Spinal cord (tissue), 10 donors: ENCODE results near the gene XXYLT1. TPM values are rescaled to one million over a fixed set of nuclear protein-coding genes. Genes with fewer than 3 reads are reported as not detected.
"Not testable (repeated sequence)": the region's sequence is repeated elsewhere in the genome, so short reads cannot be mapped to it uniquely, and the experiment has no call there.

Experiments used
- DNase-seq, 6 donors: peaks; one replicate each; pipeline versions ENCODE4 v3.0.0 to v3.0.0-alpha.2; 2013 to 2015; ENCODE audit warnings: low spot score in 6 of 6, low read depth in 4 of 6
- H3K27ac ChIP-seq: one replicate; pipeline ENCODE4 v1.5.1; 2013; ENCODE audit warnings: low read depth, low read length, control low read depth
- H3K27me3 ChIP-seq: one replicate; pipeline ENCODE4 v1.6.1; 2013; ENCODE audit warnings: low read length; ENCODE audit not compliant: control insufficient read depth, insufficient read depth
- H3K36me3 ChIP-seq: one replicate; pipeline ENCODE4 v1.6.1; 2013; ENCODE audit warnings: low read length; ENCODE audit not compliant: control insufficient read depth, insufficient read depth
- H3K4me1 ChIP-seq: one replicate; pipeline ENCODE4 v1.6.1; 2013; ENCODE audit warnings: low read length; ENCODE audit not compliant: control insufficient read depth, insufficient read depth
- H3K4me3 ChIP-seq: one replicate; pipeline ENCODE4 v1.5.1; 2013; ENCODE audit warnings: low read depth, low read length, control low read depth
- H3K9me3 ChIP-seq: one replicate; pipeline ENCODE4 v1.6.1; 2013; ENCODE audit warnings: low read length; ENCODE audit not compliant: control insufficient read depth, insufficient read depth
- WGBS: methylation state at CpG from one replicate; pipeline ENCODE4 v1.1.5; 2013; ENCODE audit warnings: missing lambda C conversion rate; ENCODE audit not compliant: insufficient coverage; 5-methylcytosine and 5-hydroxymethylcytosine counted together
- polyA plus RNA-seq, 2 donors: library from polyadenylated mRNA; unstranded; fragments of 120-200 nt; gene quantifications; one replicate each; pipeline ENCODE4 v1.2.1, GENCODE V29; 2013; ENCODE audit not compliant: insufficient read length in 2 of 2
- total RNA-seq, 2 donors: library from RNA; depleted of rRNA in 1 of 2; stranded (reverse); fragments of 120-200 nt in 1 of 2; fragments of >200 nt in 1 of 2; gene quantifications; one replicate each; pipeline versions ENCODE4 v1.2.3 to v1.2.4, GENCODE V29; 2013 to 2014
- donor health status: healthy.

The XXYLT1 gene
- total and polyA plus RNA-seq, 4 donors = 28.0 to 47.9 (median 37.5) TPM

- H3K27ac ChIP-seq = peak overlapping the region; percentile 42
- H3K27me3 ChIP-seq = no peaks in the 10 kb centered on the region
- H3K4me3 ChIP-seq = no peak overlapping the region
- peaks cover 25% of the 10 kb centered on the region for H3K36me3 ChIP-seq
- DNase-seq = peak in 1 of 6 donors; percentile 54
- H3K9me3 ChIP-seq = no peaks in the 10 kb centered on the region
- peaks cover 22% of the 10 kb centered on the region for H3K4me1 ChIP-seq
- WGBS = 87% methylated on average over 13 of the region's 14 CpGs
Measured at GRCh38 chr3:195113536-195114425, 157.2 kb downstream of the XXYLT1 start.

DNA sequence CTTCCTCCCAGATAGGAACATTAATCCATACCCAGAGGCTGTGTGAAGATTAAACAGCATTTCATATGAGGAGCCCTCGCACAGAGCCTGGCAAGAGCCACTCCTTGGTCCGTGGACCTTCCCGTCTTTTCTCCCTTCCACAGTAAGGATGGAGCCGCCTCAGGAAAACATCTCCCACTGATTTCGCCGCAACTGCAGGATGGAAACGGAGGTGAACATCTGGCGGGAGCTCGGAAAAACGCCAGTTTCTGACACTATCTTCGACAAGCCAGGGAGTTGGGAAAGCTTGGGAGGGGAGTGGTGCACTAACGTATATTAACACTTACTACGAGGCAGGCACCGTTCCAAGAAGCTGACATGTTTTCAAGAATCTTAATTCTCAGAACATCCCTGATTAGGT is 157.9 kb downstream of the XXYLT1 start:
- Histone ChIP-seq H3K27me3 (no peaks in the 10 kb centered on the region), H3K27ac (peak overlapping the region; percentile 42), H3K9me3 (no peaks in the 10 kb centered on the region), H3K4me3 (no peak overlapping the region), H3K36me3 (peaks cover 22% of the 10 kb centered on the region), H3K4me1 (peaks cover 15% of the 10 kb centered on the region)
- DNase-seq = peak in 2 of 6 donors; percentile 61 to 71
- WGBS = 86% methylated on average over 4 of the region's 14 CpGs

GRCh38 chr3:195112361-195112791 is 158.6 kb downstream of the XXYLT1 start:
- Histone ChIP-seq H3K27me3 (no peaks in the 10 kb centered on the region), H3K4me1 (peaks cover 15% of the 10 kb centered on the region), H3K4me3 (no peak overlapping the region), H3K27ac (no peak overlapping the region), H3K36me3 (peaks cover 22% of the 10 kb centered on the region), H3K9me3 (no peaks in the 10 kb centered on the region)
- DNase-seq = no peak
- WGBS = 82% methylated on average over 9 of the region's 22 CpGs

DNA sequence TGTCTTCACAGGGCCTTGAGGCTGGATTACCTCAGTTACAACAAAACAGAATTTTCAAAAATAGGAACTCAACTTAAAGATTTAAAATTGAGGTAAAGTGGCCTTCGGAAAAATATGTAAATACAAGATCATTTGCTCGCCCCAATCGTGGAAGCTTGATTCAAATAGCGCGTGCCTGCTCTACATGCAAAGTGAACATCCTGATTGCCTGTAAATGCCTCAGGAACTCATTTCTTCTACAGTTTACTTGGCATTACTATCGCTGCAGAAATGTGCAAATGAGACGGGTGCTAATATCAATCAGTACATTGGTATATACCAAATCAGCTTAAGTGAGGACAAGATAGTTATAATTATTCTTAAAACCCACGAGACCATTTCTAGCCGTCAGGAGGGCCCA is 159.2 kb downstream of the XXYLT1 start:
- WGBS = 61% methylated on average over 5 of the region's 9 CpGs
- peaks cover 16% of the 10 kb centered on the region for H3K4me1 ChIP-seq
- no peak overlapping the region for H3K4me3 ChIP-seq
- peak in 1 of 6 donors; percentile 63 for DNase-seq
- H3K27me3 ChIP-seq = no peaks in the 10 kb centered on the region
- no peaks in the 10 kb centered on the region for H3K9me3 ChIP-seq
- peaks cover 22% of the 10 kb centered on the region for H3K36me3 ChIP-seq
- H3K27ac ChIP-seq = no peak overlapping the region

- no peaks in the 10 kb centered on the region for H3K27me3 ChIP-seq
- peaks cover 22% of the 10 kb centered on the region for H3K36me3 ChIP-seq
- H3K27ac ChIP-seq = peak overlapping the region; percentile 62
- H3K4me1 ChIP-seq = peaks cover 21% of the 10 kb centered on the region
- no peaks in the 10 kb centered on the region for H3K9me3 ChIP-seq
- DNase-seq = no peak
- 67% methylated on average over 8 of the region's 9 CpGs for WGBS
- no peak overlapping the region for H3K4me3 ChIP-seq
Measured at GRCh38 chr3:195111319-195111705, 159.6 kb downstream of the XXYLT1 start.

- Histone ChIP-seq H3K27ac (peak overlapping the region; percentile 62), H3K27me3 (no peaks in the 10 kb centered on the region), H3K4me3 (no peak overlapping the region), H3K36me3 (peaks cover 22% of the 10 kb centered on the region), H3K4me1 (peaks cover 24% of the 10 kb centered on the region), H3K9me3 (no peaks in the 10 kb centered on the region)
- DNase-seq = peak in 1 of 6 donors; percentile 48
- 76% methylated on average over 12 of the region's 14 CpGs for WGBS
Measured at GRCh38 chr3:195110647-195111318, 160.2 kb downstream of the XXYLT1 start.

DNA sequence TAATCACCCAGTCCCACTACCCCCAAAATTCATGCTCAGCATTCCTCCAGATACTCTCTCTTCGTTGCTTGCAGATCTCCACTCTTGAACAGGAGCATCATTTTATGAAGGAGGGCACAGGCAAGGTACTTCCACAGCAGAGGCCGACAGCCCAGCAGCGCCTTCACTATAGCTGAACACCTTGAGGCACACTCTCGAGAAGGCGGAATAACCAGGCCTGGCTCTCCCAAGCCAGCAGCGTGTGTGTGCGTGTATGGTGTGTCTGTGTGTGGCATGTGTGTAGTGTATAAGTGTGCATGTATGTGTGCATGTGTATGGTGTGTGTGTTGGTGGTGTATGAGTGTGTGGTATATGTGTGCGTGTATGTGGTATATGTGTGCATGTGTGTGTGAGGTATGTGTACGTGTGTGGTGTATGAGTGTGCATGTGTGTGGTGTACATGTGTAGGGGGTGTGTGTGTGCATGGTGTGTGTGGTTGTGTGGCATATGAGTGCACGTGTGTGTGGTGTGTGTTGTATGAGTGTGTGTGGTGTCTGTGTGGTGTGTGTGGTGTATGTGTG is 161.8 kb downstream of the XXYLT1 start:
- Histone ChIP-seq H3K9me3 (no peaks in the 10 kb centered on the region), H3K4me3 (no peak overlapping the region), H3K27me3 (no peaks in the 10 kb centered on the region), H3K27ac (no peak overlapping the region), H3K36me3 (peaks cover 18% of the 10 kb centered on the region), H3K4me1 (peaks cover 26% of the 10 kb centered on the region)
- 88% methylated on average over 9 of the region's 10 CpGs for WGBS
- no peak for DNase-seq

GRCh38 chr3:195107593-195107992 is 163.4 kb downstream of the XXYLT1 start:
- DNase-seq = no peak
- 74% methylated on average over 8 of the region's 8 CpGs for WGBS

DNA sequence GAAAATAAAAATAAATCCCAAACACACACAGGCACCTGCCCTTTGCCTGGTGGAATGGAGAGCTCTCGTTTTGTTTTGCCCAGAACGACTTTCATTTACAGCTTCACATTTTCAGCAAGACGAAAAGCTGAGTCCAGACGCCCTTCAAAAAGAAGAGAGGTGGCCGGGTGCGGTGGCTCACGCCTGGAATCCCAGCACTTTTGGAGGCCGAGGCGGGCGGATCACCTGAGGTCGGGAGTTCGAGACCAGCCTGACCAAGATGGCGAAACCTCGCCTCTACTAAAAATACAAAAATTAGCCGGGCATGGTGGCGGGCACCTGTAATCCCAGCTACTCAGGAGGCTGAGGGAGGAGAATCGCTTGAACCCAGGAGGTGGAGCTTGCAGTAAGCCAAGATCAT is 163.9 kb downstream of the XXYLT1 start:
- 77% methylated on average over 7 of the region's 17 CpGs for WGBS
- H3K9me3 ChIP-seq = not testable (repeated sequence)

More at GRCh38 chr3:195107593-195107992, 163.4 kb downstream of the XXYLT1 start:
- H3K4me1 ChIP-seq = peaks cover 14% of the 10 kb centered on the region
- no peaks in the 10 kb centered on the region for H3K9me3 ChIP-seq
- H3K36me3 ChIP-seq = peaks cover 22% of the 10 kb centered on the region
- no peak overlapping the region for H3K27ac ChIP-seq
- no peaks in the 10 kb centered on the region for H3K27me3 ChIP-seq
- H3K4me3 ChIP-seq = no peak overlapping the region

More for the DNA sequence above, 163.9 kb downstream of the XXYLT1 start:
- not testable (repeated sequence) for DNase-seq, H3K4me3 ChIP-seq, H3K27ac ChIP-seq, H3K27me3 ChIP-seq
- Histone ChIP-seq H3K4me1 (peaks cover 11% of the 10 kb centered on the region), H3K36me3 (peaks cover 22% of the 10 kb centered on the region)
